K562 (cell line): ENCODE results near the gene CRABP2. TPM values are rescaled to one million over a fixed set of nuclear protein-coding genes. Genes with fewer than 3 reads are reported as not detected.
A peak's percentile ranks its signal among the peaks of the same experiment; 100 is the strongest.

Source experiments
- ATAC-seq: fragments of 200-7000 bp; cut with Tn5 transposase; 3 replicates; pipeline ENCODE4 v1.9.1; 2020; ENCODE audit warnings: moderate library complexity
- BruUV-seq: library from RNA; stranded (reverse); fragments of 400-500 nt; replicated peaks from 2 replicates; lab custom pipeline; 2021; lab: Mats Ljungman, UMichigan
- CTCF ChIA-PET: fragments of 300-600 bp; formaldehyde crosslinking; extraction: SDS; loops from one replicate; lab custom pipeline; 2021; ENCODE audit warnings: low intra/inter-chr PET ratio; lab: Yijun Ruan, JAX
- POLR2A ChIA-PET: fragments of 300-600, 350-650 bp; sonication (Branson Sonifier 250); formaldehyde crosslinking; extraction: SDS; loops from one replicate; lab custom pipeline; 2021; ENCODE audit warnings: antibody characterized with exemption, inconsistent platforms; lab: Yijun Ruan, JAX
- DNase-seq, 4 experiments: peaks; one replicate each; pipeline versions ENCODE4 v3.0.0 to v3.0.0-alpha.2; 2011 to 2018; ENCODE audit warnings: low spot score in 3 of 4, mixed read lengths in 3 of 4; ENCODE audit errors: extremely low read depth in 1 of 4
- FAIRE-seq: peaks from 2 replicates; lab custom pipeline; 2011; peaks lifted over from hg19 to GRCh38; lab: Jason Lieb, UNC
- H2AFZ ChIP-seq: 2 replicates; pipeline ENCODE4 v1.6.0; 2011; ENCODE audit warnings: low read depth, low read length, control low read depth, inconsistent platforms
- H3K27ac ChIP-seq: fragments of 200-600 bp; 3 replicates; pipeline ENCODE4 v1.8.0; 2011; ENCODE audit warnings: low read depth, mild to moderate bottlenecking, control low read depth, inconsistent platforms, low read length, moderate library complexity, mixed read lengths; ENCODE audit errors: extremely low read depth
- H3K27me3 ChIP-seq, 2 experiments: fragments of 300-600 bp in 1 of 2; 2 replicates in 1 of 2; 3 replicates in 1 of 2; pipeline versions ENCODE4 v1.6.0 to v1.8.0; 2011; ENCODE audit warnings: inconsistent platforms in 2 of 2, low read length in 2 of 2, mild to moderate bottlenecking in 1 of 2, mixed read lengths in 1 of 2, moderate library complexity in 1 of 2; ENCODE audit not compliant: control insufficient read depth in 2 of 2, insufficient read depth in 2 of 2
- H3K36me3 ChIP-seq: fragments of 300-600 bp; 3 replicates; pipeline ENCODE4 v1.8.0; 2011; ENCODE audit warnings: mild to moderate bottlenecking, low read length, inconsistent platforms; ENCODE audit not compliant: control insufficient read depth, insufficient read depth
- H3K4me1 ChIP-seq, 2 experiments: fragments of 200-600 bp in 1 of 2; replicated peaks in 1 of 2; 2 replicates in 1 of 2; 3 replicates in 1 of 2; pipeline versions ENCODE4 v1.5.1 to v1.8.0; 2011; ENCODE audit warnings: inconsistent platforms in 2 of 2, low read length in 2 of 2, mild to moderate bottlenecking in 1 of 2, mixed read lengths in 1 of 2, moderate library complexity in 1 of 2; ENCODE audit not compliant: control insufficient read depth in 2 of 2, insufficient read depth in 2 of 2
- H3K4me2 ChIP-seq: 2 replicates; pipeline ENCODE4 v1.6.1; 2011; ENCODE audit warnings: low read length, control low read depth, inconsistent platforms, mixed read lengths; ENCODE audit not compliant: insufficient read depth
- H3K4me3 ChIP-seq: fragments of 200-600 bp; sonication (generic), shearing (Covaris generic); 2 replicates; pipeline ENCODE4 v1.5.1; 2016; ENCODE audit warnings: control low read depth, inconsistent platforms
- H3K79me2 ChIP-seq: fragments of 200-600 bp; 3 replicates; pipeline ENCODE4 v1.8.0; 2011; ENCODE audit warnings: low read length, inconsistent platforms; ENCODE audit not compliant: control insufficient read depth, insufficient read depth
- H3K9ac ChIP-seq, 2 experiments: 2 replicates each; pipeline versions ENCODE4 v1.6.0 to v1.6.1; 2011; ENCODE audit warnings: low read depth in 2 of 2, low read length in 2 of 2, control low read depth in 1 of 2, inconsistent platforms in 1 of 2, mild to moderate bottlenecking in 1 of 2, mixed read lengths in 1 of 2; ENCODE audit not compliant: insufficient read depth in 1 of 2
- H3K9me1 ChIP-seq: one replicate; pipeline ENCODE4 v1.6.0; 2011; ENCODE audit warnings: inconsistent platforms, mild to moderate bottlenecking, low read length, moderate library complexity; ENCODE audit not compliant: control insufficient read depth, insufficient read depth
- H3K9me3 ChIP-seq: replicated peaks from 2 replicates; pipeline ENCODE4 v1.5.1; 2011; ENCODE audit warnings: low read depth, low read length, inconsistent platforms; ENCODE audit not compliant: control insufficient read depth, insufficient read depth
- H4K20me1 ChIP-seq: replicated peaks from 2 replicates; pipeline ENCODE4 v1.6.1; 2011; ENCODE audit warnings: low read length, inconsistent platforms, mixed read lengths; ENCODE audit not compliant: control insufficient read depth, insufficient read depth
- CCAR2 ChIP-seq: fragments of 200-400 bp; formaldehyde crosslinking; IDR thresholded peaks from 2 replicates; pipeline ENCODE4 v1.6.1; 2017; ENCODE audit warnings: mild to moderate bottlenecking, low read depth, low read length
- E2F6 ChIP-seq, 2 experiments: IDR thresholded peaks; 2 replicates each; pipeline ENCODE4 v1.6.1; 2011; ENCODE audit warnings: borderline replicate concordance in 1 of 2, control low read depth in 1 of 2, low read depth in 1 of 2, low read length in 1 of 2, mild to moderate bottlenecking in 1 of 2, mixed read lengths in 1 of 2, moderate library complexity in 1 of 2; ENCODE audit not compliant: insufficient read depth in 1 of 2, insufficient read length in 1 of 2, poor library complexity in 1 of 2, severe bottlenecking in 1 of 2; ENCODE audit errors: extremely low read depth in 1 of 2
- ETV1 ChIP-seq: fragments of 450-650 bp; conservative IDR thresholded peaks from 2 replicates; pipeline ENCODE4 v1.6.1; 2016; ENCODE audit warnings: missing genetic modification characterization, control low read depth, low read depth, missing compliant biosample characterization
- NFATC3 ChIP-seq: fragments of 450-650 bp; IDR thresholded peaks from 2 replicates; pipeline ENCODE4 v1.6.1; 2017; ENCODE audit warnings: mild to moderate bottlenecking
- RB1 ChIP-seq: fragments of 450-650 bp; IDR thresholded peaks from 2 replicates; pipeline ENCODE4 v1.6.1; 2017; ENCODE audit warnings: low read depth, mild to moderate bottlenecking
- RHOXF2B ChIP-seq: fragments of 250-450 bp; sonication (Bioruptor Pico); conservative IDR thresholded peaks from 2 replicates; pipeline ENCODE4 v1.5.1; 2021
- SIN3A ChIP-seq, 2 experiments: fragments of 150-350 bp in 1 of 2; IDR thresholded peaks; 2 replicates each; pipeline ENCODE4 v1.6.1; 2011 to 2016; ENCODE audit warnings: borderline replicate concordance in 2 of 2, low read depth in 2 of 2, low read length in 2 of 2, mild to moderate bottlenecking in 2 of 2, moderate library complexity in 2 of 2; ENCODE audit not compliant: control insufficient read depth in 1 of 2
- SP2 ChIP-seq: IDR thresholded peaks from 2 replicates; pipeline ENCODE4 v1.6.1; 2011; ENCODE audit warnings: mild to moderate bottlenecking, low read depth, low read length, moderate library complexity; ENCODE audit not compliant: poor library complexity, severe bottlenecking; ENCODE audit errors: extremely low read depth
- SUPT5H ChIP-seq: fragments of 450-650 bp; IDR thresholded peaks from 2 replicates; pipeline ENCODE4 v1.6.1; 2016
- ZEB2 ChIP-seq: fragments of 450-650 bp; IDR thresholded peaks from 2 replicates; pipeline ENCODE4 v1.6.1; 2016
- ZNF175 ChIP-seq: fragments of 200-800 bp; sonication (Bioruptor generic); IDR thresholded peaks from 2 replicates; pipeline ENCODE4 v1.6.1; 2016; ENCODE audit warnings: low read depth, mild to moderate bottlenecking, missing genetic modification characterization, missing compliant biosample characterization
- ZNF696 ChIP-seq: fragments of 250-450 bp; sonication (Bioruptor Pico); conservative IDR thresholded peaks from 2 replicates; pipeline ENCODE4 v1.4.0; 2020; ENCODE audit warnings: mild to moderate bottlenecking, moderate library complexity
- ZNF778 ChIP-seq: fragments of 450-650 bp; formaldehyde crosslinking; IDR thresholded peaks from 2 replicates; pipeline ENCODE4 v1.4.0; 2020; ENCODE audit warnings: mild to moderate bottlenecking, moderate library complexity
- WGBS: fragments of 100-300 bp; shearing (Covaris generic); methylation state at CpG from one replicate; pipeline ENCODE4 v1.1.6; 2016; ENCODE audit warnings: low coverage, mixed read lengths; ENCODE audit not compliant: insufficient coverage; ENCODE audit errors: missing lambda C conversion rate; 5-methylcytosine and 5-hydroxymethylcytosine counted together
- in situ Hi-C: fragments of 300-500 bp; cut with MboI; formaldehyde crosslinking; loops from 4 replicates; pipeline ENCODE4 v1.15.0; 2018; ENCODE audit warnings: inconsistent platforms, mixed read lengths
- intact Hi-C: fragments of 100-400 bp; cut with micrococcal nuclease; formaldehyde crosslinking; loops from 2 replicates; pipeline ENCODE4 v1.14.2; 2022
- polyA plus RNA-seq, 8 experiments: library from polyadenylated mRNA; depleted of rRNA in 4 of 8; stranded (reverse) in 5 of 8; unstranded in 3 of 8; fragments of >200 nt; fragmentation: Nextera tagmentation in 2 of 8; fragmentation: Illumina TruSeq in 1 of 8; extraction: Ambion mirVana in 2 of 8; extraction: Trizol in 1 of 8; gene quantifications; 2 replicates each; pipeline versions ENCODE4 v1.2.1 to v1.2.3, GENCODE V29; 2011 to 2014; ENCODE audit warnings: inconsistent platforms in 1 of 8, missing spikeins in 1 of 8
- total RNA-seq, 7 experiments: library from RNA; depleted of rRNA in 6 of 7; stranded (reverse); fragments of >200 nt in 6 of 7; fragmentation: Illumina TruSeq in 2 of 7; extraction: Trizol in 2 of 7; gene quantifications; 2 replicates each; pipeline versions ENCODE4 v1.2.1 to v1.2.3, GENCODE V29; 2011 to 2021; ENCODE audit warnings: low replicate concordance in 1 of 7
- TF ChIP-seq, protein P1 (sequence below), 3 experiments: fragments of 200-800 bp in 1 of 3; sonication (Bioruptor generic) in 1 of 3; sonication (generic) in 1 of 3; formaldehyde crosslinking in 1 of 3; IDR thresholded peaks; 2 replicates each; pipeline versions ENCODE4 v1.6.1 to v1.8.0; 2016 to 2022; ENCODE audit warnings: mild to moderate bottlenecking in 2 of 3, missing compliant biosample characterization in 2 of 3, missing genetic modification characterization in 2 of 3, missing genetic modification reagents in 1 of 3

The CRABP2 gene
- total and polyA plus RNA-seq, 9 of the 15 experiments (the other 6 are each of a cell fraction or from before 2014, with no cell fraction given), result 0.30 to 2.5 (median 0.82) TPM

DNA sequence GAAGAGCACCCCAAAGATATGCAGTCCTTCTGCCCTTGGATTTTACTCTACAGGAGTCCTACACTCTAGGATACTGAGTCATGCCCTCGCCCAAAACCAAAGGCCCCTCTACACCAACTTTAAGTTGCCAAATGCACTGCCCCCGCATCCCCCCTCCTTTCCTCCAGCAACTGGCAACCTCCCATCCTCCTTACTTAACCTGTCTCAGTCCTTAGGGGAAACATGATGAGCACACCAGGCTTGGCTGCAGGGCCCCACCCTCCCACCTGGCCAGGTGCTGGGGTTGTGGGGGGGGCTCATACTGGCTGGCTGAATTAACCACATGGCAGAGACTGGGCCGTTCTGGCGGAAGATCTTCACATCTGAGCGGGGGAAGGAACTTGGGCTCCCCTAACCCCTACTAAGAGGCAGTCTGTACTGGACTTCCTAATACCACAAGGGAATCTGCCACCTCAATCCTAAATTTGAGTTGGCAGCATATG lies 44.8 kb upstream of the CRABP2 start:
- H3K4me1 ChIP-seq, result peaks cover 40% of the 10 kb centered on the region in 2 experiments
- peak overlapping the region; percentile 89 for H3K27ac ChIP-seq
- peaks cover 41% of the 10 kb centered on the region for H3K36me3 ChIP-seq
- no peaks in the 10 kb centered on the region for H3K27me3 ChIP-seq
- peak overlapping the region; percentile 95 for H3K4me3 ChIP-seq
- no peak overlapping the region for H2AFZ ChIP-seq
- peaks cover 26% of the 10 kb centered on the region for H4K20me1 ChIP-seq
- DNase-seq (peak; percentile 38 to 55 (median 50)), FAIRE-seq (no peak), ATAC-seq (peak; percentile 2; the same call in 2 of the 3 replicates)
- ChIA-PET POLR2A (interaction anchor here (0.6 to 3.0 kb wide), 7 partner anchors 8 to 365 kb away, joined by 3 to 30 read pairs (median 7); partner anchors contain the start of genes MRPL24, NTRK1 and PRCC), CTCF (no interaction called here)
- no peaks in the 10 kb centered on the region for H3K9me3 ChIP-seq
- no TSS peak for BruUV-seq
- in situ Hi-C loops, result no loop called here
- H3K9ac ChIP-seq, result peak overlapping the region; percentile 94 to 96
- H3K9me1 ChIP-seq, result no peaks in the 10 kb centered on the region
- peaks cover 88% of the 10 kb centered on the region for H3K79me2 ChIP-seq
- intact Hi-C loops, result loop anchor here (2.0 kb wide), 1 partner anchor 17 kb away; the partner anchor contains the start of gene PRCC
- H3K4me2 ChIP-seq, result peak overlapping the region; percentile 97
- WGBS, result 0% methylated on average over 5 of the region's 5 CpGs
- no peak for TF ChIP-seq ZNF696 (CRISPR knock-in tag)
- no peak for TF ChIP-seq ZNF778
- TF ChIP-seq CCAR2, result no peak
- TF ChIP-seq RB1, result no peak
- no peak for TF ChIP-seq SUPT5H
- peak; percentile 24; the same call in 1 of the 2 replicates for TF ChIP-seq ZEB2
- TF ChIP-seq, protein P1, sequence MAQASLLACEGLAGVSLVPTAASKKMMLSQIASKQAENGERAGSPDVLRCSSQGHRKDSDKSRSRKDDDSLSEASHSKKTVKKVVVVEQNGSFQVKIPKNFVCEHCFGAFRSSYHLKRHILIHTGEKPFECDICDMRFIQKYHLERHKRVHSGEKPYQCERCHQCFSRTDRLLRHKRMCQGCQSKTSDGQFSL (CRISPR knock-in tag; IDR thresholded peaks at IDR 0.05), result peak; percentile 84
- TF ChIP-seq, protein P1 (tag; IDR thresholded peaks at IDR 0.05), result no peak
- TF ChIP-seq ETV1 (tag), result no peak
- peak in 1 of 2 experiments; percentile 3 for TF ChIP-seq E2F6 (IDR thresholded peaks at IDR 0.05; ENCODE audit: borderline replicate concordance in 1 of 2, extremely low read depth in 1 of 2, insufficient read depth in 1 of 2, insufficient read length in 1 of 2, low read depth in 1 of 2, low read length in 1 of 2, poor library complexity in 1 of 2, severe bottlenecking in 1 of 2)
- TF ChIP-seq RHOXF2B, result 0 out of 2 replicates have a peak, but pooled peaks have one; percentile 18
- no peak for TF ChIP-seq SP2
- no peak for TF ChIP-seq ZNF175 (CRISPR knock-in tag)
- no peak for TF ChIP-seq NFATC3
- TF ChIP-seq SIN3A (IDR thresholded peaks at IDR 0.05; ENCODE audit: borderline replicate concordance in 2 of 2, control insufficient read depth in 1 of 2, low read depth in 2 of 2, low read length in 2 of 2), result peak; percentile 39 to 70; a peak in 1 of 4 replicates
